Stimulated activated CD4-positive, alpha-beta T cell treated with anti-CD3 and anti-CD28 coated beads, Interleukin-2, amount 100 ng/mL, for 4 hours (primary cell): ENCODE results near the gene RSAD1.

Source experiments
- DNase-seq: peaks from one replicate; pipeline ENCODE4 v3.0.0-alpha.2; 2020; ENCODE audit warnings: low read depth

The RSAD1 gene

GRCh38 chr17:50458270-50458669 lies 20.4 kb upstream of the RSAD1 start:
- no peak for DNase-seq

GRCh38 chr17:50458701-50459676 lies 19.7 kb upstream of the RSAD1 start:
- DNase-seq: no peak

- DNase-seq: no peak
Observed at GRCh38 chr17:50459756-50460155, 18.9 kb upstream of the RSAD1 start.

- no peak for DNase-seq
Observed at GRCh38 chr17:50460831-50461526, 17.7 kb upstream of the RSAD1 start.

GRCh38 chr17:50461550-50462132 lies 17.0 kb upstream of the RSAD1 start:
- no peak for DNase-seq

GRCh38 chr17:50462446-50462845 lies 16.2 kb upstream of the RSAD1 start:
- DNase-seq: no peak

GRCh38 chr17:50464121-50464520 lies 14.5 kb upstream of the RSAD1 start:
- no peak for DNase-seq

GRCh38 chr17:50464736-50465135 lies 13.9 kb upstream of the RSAD1 start:
- no peak for DNase-seq

GRCh38 chr17:50465171-50465570 lies 13.5 kb upstream of the RSAD1 start:
- no peak for DNase-seq

- no peak for DNase-seq
Observed at GRCh38 chr17:50465635-50466034, 13.0 kb upstream of the RSAD1 start.

- no peak for DNase-seq
Observed at GRCh38 chr17:50466371-50467113, 12.1 kb upstream of the RSAD1 start.

- DNase-seq: no peak
Observed at GRCh38 chr17:50467114-50467854, 11.4 kb upstream of the RSAD1 start.

GRCh38 chr17:50467855-50468303 lies 10.8 kb upstream of the RSAD1 start:
- DNase-seq: no peak

- no peak for DNase-seq
Observed at GRCh38 chr17:50468304-50469207, 10.1 kb upstream of the RSAD1 start, which contains the start of gene CHAD. TSS of gene CHAD (minus strand) at chr17:50468880. CDS start at chr17:50468813, 67 bp downstream.

- no peak for DNase-seq
Observed at GRCh38 chr17:50469208-50469605, 9.5 kb upstream of the RSAD1 start.

- DNase-seq: no peak
Observed at GRCh38 chr17:50469671-50470305, 8.9 kb upstream of the RSAD1 start.

GRCh38 chr17:50470426-50470825 lies 8.2 kb upstream of the RSAD1 start:
- no peak for DNase-seq

GRCh38 chr17:50471009-50471905 lies 7.4 kb upstream of the RSAD1 start:
- no peak for DNase-seq

- DNase-seq: no peak
Observed at GRCh38 chr17:50472286-50472685, 6.4 kb upstream of the RSAD1 start.
